ENCODE data around the gene GPC6. TPM values are rescaled to one million over a fixed set of nuclear protein-coding genes. Genes with fewer than 3 reads are reported as not detected.

The GPC6 gene
- total and polyA plus RNA-seq, 9 of the 15 experiments (the other 6 are each of a cell fraction or from before 2014, with no cell fraction given), result under 0.01 to 0.20 (median 0.01) TPM; not detected in 4

GRCh38 chr13:94254737-94255136, 1028.1 kb downstream of the GPC6 start:
- in situ Hi-C loops (cut with MboI) (no loop called here), intact Hi-C loops (cut with micrococcal nuclease) (no loop called here)
- Histone ChIP-seq H3K9ac (ENCODE audit: insufficient read depth in 1 of 2, low read depth in 2 of 2, low read length in 2 of 2) (no peak overlapping the region), H3K36me3 (ENCODE audit: control insufficient read depth, insufficient read depth, low read length) (no peaks in the 10 kb centered on the region), H3K27me3 (ENCODE audit: control insufficient read depth in 2 of 2, insufficient read depth in 2 of 2, low read length in 2 of 2) (no peaks in the 10 kb centered on the region), H3K79me2 (ENCODE audit: control insufficient read depth, insufficient read depth, low read length) (no peaks in the 10 kb centered on the region), H3K4me2 (ENCODE audit: insufficient read depth, low read length) (no peak overlapping the region), H4K20me1 (replicated peaks; ENCODE audit: control insufficient read depth, insufficient read depth, low read length) (no peaks in the 10 kb centered on the region), H3K9me3 (replicated peaks; ENCODE audit: control insufficient read depth, insufficient read depth, low read depth, low read length) (no peaks in the 10 kb centered on the region), H2AFZ (ENCODE audit: low read depth, low read length) (no peak overlapping the region), H3K27ac (ENCODE audit: extremely low read depth, low read depth, low read length) (no peak overlapping the region), H3K4me3 (no peak overlapping the region), H3K4me1 (replicated peaks in 1 of 2; ENCODE audit: control insufficient read depth in 2 of 2, insufficient read depth in 2 of 2, low read length in 2 of 2) (no peaks in the 10 kb centered on the region), H3K9me1 (ENCODE audit: control insufficient read depth, insufficient read depth, low read length) (no peaks in the 10 kb centered on the region)
- FAIRE-seq (no peak), ATAC-seq (no peak), DNase-seq (ENCODE audit: extremely low read depth in 1 of 4, low spot score in 3 of 4) (no peak)
- CTCF ChIA-PET (ENCODE audit: low intra/inter-chr PET ratio), result no interaction called here
- POLR2A ChIA-PET, result no interaction called here
- no peak for TF ChIP-seq ARID3A (IDR thresholded peaks at IDR 0.05; ENCODE audit: borderline replicate concordance, low read depth, low read length)
- TF ChIP-seq SIN3A (IDR thresholded peaks at IDR 0.05; ENCODE audit: borderline replicate concordance in 2 of 2, control insufficient read depth in 1 of 2, low read depth in 2 of 2, low read length in 2 of 2), result no peak
- TF ChIP-seq PBX2 (CRISPR knock-in tag; IDR thresholded peaks at IDR 0.05; ENCODE audit: low read depth), result no peak
- no peak for TF ChIP-seq PBX2 (tag; conservative IDR thresholded peaks at IDR 0.05; ENCODE audit: low read depth)
- no peak for TF ChIP-seq ELK3 (CRISPR knock-in tag; IDR thresholded peaks at IDR 0.05)
- no peak for TF ChIP-seq BCOR (IDR thresholded peaks at IDR 0.05)
- TF ChIP-seq ZNF347 (CRISPR knock-in tag; IDR thresholded peaks at IDR 0.05; ENCODE audit: low read depth), result no peak
- TF ChIP-seq OTX1 (CRISPR knock-in tag; IDR thresholded peaks at IDR 0.05), result no peak
- TF ChIP-seq STAG1 (CRISPR knock-in tag; IDR thresholded peaks at IDR 0.05; ENCODE audit: borderline replicate concordance), result no peak
- no peak for TF ChIP-seq SREBF2 (CRISPR knock-in tag; IDR thresholded peaks at IDR 0.05)
- TF ChIP-seq PPARD (CRISPR knock-in tag; IDR thresholded peaks at IDR 0.05), result no peak
- TF ChIP-seq RBM17 (IDR thresholded peaks at IDR 0.05; ENCODE audit: borderline replicate concordance, low read depth, low read length), result no peak
- no peak for TF ChIP-seq SP1 (CRISPR knock-in tag; IDR thresholded peaks at IDR 0.05)
- BruUV-seq (replicated peaks), result no TSS peak
